HUES6 (cell line): ENCODE data around the gene BIRC3.

Experiments
- H3K27ac ChIP-seq: 2 replicates; pipeline ENCODE4 v1.7.0; 2013; ENCODE audit warnings: low read depth, mild to moderate bottlenecking, low read length, inconsistent platforms
- H3K27me3 ChIP-seq: 2 replicates; pipeline ENCODE4 v1.6.1; 2013; ENCODE audit warnings: low read length; ENCODE audit not compliant: control insufficient read depth, insufficient read depth
- H3K36me3 ChIP-seq: 2 replicates; pipeline ENCODE4 v1.6.1; 2013; ENCODE audit warnings: low read length; ENCODE audit not compliant: control insufficient read depth, insufficient read depth
- H3K4me1 ChIP-seq: 2 replicates; pipeline ENCODE4 v1.6.1; 2013; ENCODE audit warnings: low read length; ENCODE audit not compliant: control insufficient read depth, insufficient read depth
- H3K4me3 ChIP-seq: 2 replicates; pipeline ENCODE4 v1.5.1; 2013; ENCODE audit warnings: low read depth, low read length
- H3K9ac ChIP-seq: one replicate; pipeline ENCODE4 v1.6.1; 2013; ENCODE audit warnings: mild to moderate bottlenecking, low read length
- H3K9me3 ChIP-seq: 2 replicates; pipeline ENCODE4 v1.6.1; 2013; ENCODE audit warnings: low read depth, low read length; ENCODE audit not compliant: control insufficient read depth, insufficient read depth

The BIRC3 gene

DNA sequence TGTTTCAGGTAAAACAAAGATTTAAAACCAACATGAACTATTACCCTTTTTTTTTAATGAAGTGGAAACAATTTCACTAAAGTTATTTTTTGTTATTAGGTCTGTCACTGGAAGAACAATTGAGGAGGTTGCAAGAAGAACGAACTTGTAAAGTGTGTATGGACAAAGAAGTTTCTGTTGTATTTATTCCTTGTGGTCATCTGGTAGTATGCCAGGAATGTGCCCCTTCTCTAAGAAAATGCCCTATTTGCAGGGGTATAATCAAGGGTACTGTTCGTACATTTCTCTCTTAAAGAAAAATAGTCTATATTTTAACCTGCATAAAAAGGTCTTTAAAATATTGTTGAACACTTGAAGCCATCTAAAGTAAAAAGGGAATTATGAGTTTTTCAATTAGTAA, 60.6 kb downstream of the BIRC3 start:
- H3K4me1 ChIP-seq, result peaks cover 5% of the 10 kb centered on the region
- H3K27me3 ChIP-seq, result no peaks in the 10 kb centered on the region
- H3K36me3 ChIP-seq, result peaks cover 32% of the 10 kb centered on the region
- no peak overlapping the region for H3K9ac ChIP-seq
- no peak overlapping the region for H3K4me3 ChIP-seq
- H3K9me3 ChIP-seq, result no peaks in the 10 kb centered on the region
- H3K27ac ChIP-seq, result no peak overlapping the region

GRCh38 chr11:102378818-102379217, 61.5 kb downstream of the BIRC3 start:
- H3K27me3 ChIP-seq, result no peaks in the 10 kb centered on the region
- no peak overlapping the region for H3K9ac ChIP-seq
- H3K36me3 ChIP-seq, result peaks cover 35% of the 10 kb centered on the region
- no peak overlapping the region for H3K4me3 ChIP-seq
- peaks cover 5% of the 10 kb centered on the region for H3K4me1 ChIP-seq
- no peak overlapping the region for H3K27ac ChIP-seq
- no peaks in the 10 kb centered on the region for H3K9me3 ChIP-seq

DNA sequence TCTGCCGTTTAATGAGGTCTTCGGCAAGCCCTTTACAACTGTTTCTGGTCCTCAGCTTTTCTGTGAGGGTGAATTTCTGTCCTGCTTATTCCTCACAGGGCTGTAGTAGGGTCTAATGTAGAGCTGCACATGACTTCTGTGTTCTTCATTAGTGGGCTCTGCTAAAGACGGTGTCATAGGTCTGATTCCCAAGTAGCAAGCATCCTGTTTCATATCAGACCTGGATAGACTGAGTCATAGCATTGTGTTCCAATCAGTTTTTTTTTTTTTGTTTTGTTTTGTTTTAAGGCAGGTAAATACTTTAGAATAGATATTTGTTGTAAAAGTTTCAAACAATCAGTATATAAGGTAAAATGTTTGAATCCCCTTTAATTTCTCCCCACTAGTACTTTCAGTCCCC, 65.1 kb downstream of the BIRC3 start:
- Histone ChIP-seq H3K4me3 (no peak overlapping the region), H3K27me3 (no peaks in the 10 kb centered on the region), H3K9ac (no peak overlapping the region), H3K36me3 (peaks cover 55% of the 10 kb centered on the region), H3K9me3 (no peaks in the 10 kb centered on the region), H3K27ac (no peak overlapping the region), H3K4me1 (0 out of 2 replicates have a peak, but pooled peaks cover 8% of the 10 kb centered on the region)

DNA sequence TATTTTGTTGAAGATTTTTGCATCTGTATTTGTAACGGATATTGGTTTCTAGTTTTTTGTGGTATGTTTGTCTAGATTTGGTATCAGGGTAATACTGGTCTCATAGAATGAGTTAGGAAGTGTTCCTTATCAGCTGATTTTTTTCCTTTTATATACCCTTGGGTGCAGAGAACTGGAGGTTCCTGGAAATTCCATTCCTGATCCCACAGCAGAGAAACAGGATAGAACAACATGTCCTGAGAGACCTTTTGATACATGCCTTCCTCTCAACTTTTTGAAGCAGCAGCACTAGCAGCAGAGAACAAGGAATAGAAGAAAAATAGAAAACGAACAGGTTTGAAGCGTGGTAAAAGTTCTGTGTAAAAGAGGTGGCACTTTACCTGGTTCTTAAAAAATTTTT, 66.6 kb downstream of the BIRC3 start:
- H3K27ac ChIP-seq, result no peak overlapping the region
- no peaks in the 10 kb centered on the region for H3K27me3 ChIP-seq
- H3K9me3 ChIP-seq, result no peaks in the 10 kb centered on the region
- no peak overlapping the region for H3K4me3 ChIP-seq
- 0 out of 2 replicates have a peak, but pooled peaks cover 8% of the 10 kb centered on the region for H3K4me1 ChIP-seq
- no peak overlapping the region for H3K9ac ChIP-seq
- H3K36me3 ChIP-seq, result peaks cover 51% of the 10 kb centered on the region

DNA sequence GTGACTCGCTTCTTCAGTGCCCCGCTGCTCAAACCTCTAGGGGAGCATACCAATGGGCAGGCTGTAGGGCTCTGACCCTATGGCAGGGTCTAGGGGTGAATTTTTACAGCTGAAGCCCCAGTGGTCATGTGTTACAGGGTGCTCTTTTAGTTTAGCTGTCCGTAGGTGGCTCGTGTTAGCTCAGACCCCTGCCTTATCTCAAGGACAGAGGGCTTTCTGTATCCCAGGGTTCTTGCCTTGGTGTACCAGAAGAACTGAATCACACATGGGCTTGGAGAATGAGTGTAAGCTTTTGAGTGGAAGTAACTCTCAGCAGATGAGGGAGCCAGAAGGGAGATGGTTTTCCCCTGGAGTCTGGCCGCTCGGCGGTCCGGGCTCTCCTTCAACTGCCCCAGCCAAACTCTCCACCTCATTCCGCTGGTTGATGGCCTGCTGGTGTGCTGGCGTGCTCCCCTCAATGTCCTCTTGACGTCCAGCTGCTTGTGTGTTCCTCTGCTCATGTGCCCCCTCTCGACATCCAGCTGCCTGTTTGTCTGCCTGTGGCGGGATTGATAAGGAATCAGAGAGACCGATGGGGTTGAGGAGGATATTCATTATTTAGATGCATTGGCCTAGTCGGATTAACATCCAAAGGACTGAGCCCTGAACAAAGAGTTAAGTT, 67.3 kb downstream of the BIRC3 start:
- H3K27ac ChIP-seq, result no peak overlapping the region
- H3K4me3 ChIP-seq, result no peak overlapping the region
- 0 out of 2 replicates have a peak, but pooled peaks cover 8% of the 10 kb centered on the region for H3K4me1 ChIP-seq
- H3K27me3 ChIP-seq, result no peaks in the 10 kb centered on the region
- no peaks in the 10 kb centered on the region for H3K9me3 ChIP-seq
- peaks cover 51% of the 10 kb centered on the region for H3K36me3 ChIP-seq
- H3K9ac ChIP-seq, result no peak overlapping the region

DNA sequence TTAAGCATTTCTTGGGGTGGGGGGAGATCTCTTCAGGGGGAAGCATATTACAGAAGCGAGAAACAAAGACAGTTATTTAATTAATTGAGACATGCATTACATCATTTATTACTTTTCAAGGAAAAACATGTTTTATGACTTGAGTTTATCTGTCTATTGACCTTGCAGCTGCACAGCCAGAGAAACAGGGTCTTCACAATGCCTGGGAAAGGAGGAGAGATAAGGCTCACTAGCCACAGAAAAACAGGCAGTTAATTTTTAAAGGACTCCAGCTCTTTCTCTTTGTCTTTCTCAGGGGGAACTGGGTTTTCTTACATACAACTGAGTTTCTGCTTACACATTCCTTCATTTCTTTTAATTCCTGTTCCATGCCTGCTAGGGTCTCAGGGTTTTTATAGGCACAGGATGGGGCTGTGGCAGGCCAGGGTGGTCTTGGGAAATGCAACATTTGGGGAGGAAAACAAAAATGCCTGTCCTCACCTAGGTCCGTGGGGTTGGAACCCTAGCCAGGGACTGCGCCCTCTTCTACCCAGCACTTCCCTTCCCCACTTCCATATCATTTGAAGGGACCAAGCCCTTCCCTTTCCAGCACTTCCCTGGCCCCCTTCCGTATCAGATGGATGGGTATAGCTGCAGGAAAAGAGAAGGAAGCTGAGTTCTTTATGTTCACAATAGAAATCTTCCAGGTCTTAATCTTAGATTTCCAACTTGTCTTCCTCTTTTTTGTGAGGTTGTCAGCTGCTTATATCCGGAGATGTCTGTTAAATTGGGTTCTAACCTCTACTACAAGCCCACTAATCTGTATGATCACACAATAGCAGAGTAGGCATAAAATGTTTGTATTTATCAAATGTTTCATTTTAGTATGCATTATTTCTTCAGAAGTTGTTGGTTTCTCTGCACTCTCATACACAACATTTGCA, 68.1 kb downstream of the BIRC3 start:
- no peak overlapping the region for H3K9ac ChIP-seq
- no peaks in the 10 kb centered on the region for H3K27me3 ChIP-seq
- no peaks in the 10 kb centered on the region for H3K9me3 ChIP-seq
- H3K4me1 ChIP-seq, result 0 out of 2 replicates have a peak, but pooled peaks cover 8% of the 10 kb centered on the region
- H3K27ac ChIP-seq, result no peak overlapping the region
- peaks cover 43% of the 10 kb centered on the region for H3K36me3 ChIP-seq
- H3K4me3 ChIP-seq, result no peak overlapping the region

- H3K36me3 ChIP-seq, result peaks cover 45% of the 10 kb centered on the region
- H3K27ac ChIP-seq, result no peak overlapping the region
- no peak overlapping the region for H3K4me3 ChIP-seq
- 0 out of 2 replicates have a peak, but pooled peaks cover 8% of the 10 kb centered on the region for H3K4me1 ChIP-seq
- H3K9me3 ChIP-seq, result no peaks in the 10 kb centered on the region
- no peaks in the 10 kb centered on the region for H3K27me3 ChIP-seq
- H3K9ac ChIP-seq, result no peak overlapping the region
Observed at GRCh38 chr11:102386136-102386734, 69.0 kb downstream of the BIRC3 start.

DNA sequence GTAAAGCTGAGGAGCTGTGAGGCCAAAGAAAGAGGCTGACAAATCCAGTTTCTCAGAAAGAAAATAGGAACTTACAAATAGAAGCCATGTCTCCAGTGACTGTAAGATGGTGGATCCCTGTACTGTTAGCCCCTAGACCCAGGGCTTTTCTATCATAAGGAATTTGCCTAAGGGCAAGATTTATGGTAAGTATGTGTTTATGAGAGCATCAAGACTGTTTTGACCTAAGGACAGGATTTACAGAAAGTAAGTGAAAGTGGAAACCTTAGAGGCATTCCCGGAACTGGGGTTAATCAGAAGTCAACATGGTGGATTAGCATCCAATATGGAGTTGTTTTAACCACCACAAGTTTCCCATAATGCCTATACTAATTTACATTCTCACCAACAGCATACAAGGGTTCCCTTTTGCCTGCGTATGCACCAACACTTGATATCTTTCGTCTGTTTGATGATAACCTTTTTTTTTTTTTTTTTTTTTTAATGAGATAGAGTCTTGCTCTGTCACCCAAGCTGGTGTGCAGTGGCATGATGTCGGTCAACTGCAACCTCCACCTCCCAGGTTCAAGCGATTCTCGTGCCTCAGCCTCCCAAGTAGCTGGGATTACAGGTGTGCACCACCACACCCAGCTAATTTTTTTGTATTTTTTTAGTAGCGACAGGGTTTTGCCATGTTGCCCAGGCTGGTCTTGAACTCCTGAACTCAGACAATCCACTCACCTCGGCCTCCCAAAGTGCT, 69.9 kb downstream of the BIRC3 start:
- no peak overlapping the region for H3K4me3 ChIP-seq
- peaks cover 50% of the 10 kb centered on the region for H3K36me3 ChIP-seq
- no peak overlapping the region for H3K27ac ChIP-seq

More for the DNA sequence above, 69.9 kb downstream of the BIRC3 start:
- Histone ChIP-seq H3K9ac (no peak overlapping the region), H3K9me3 (no peaks in the 10 kb centered on the region), H3K27me3 (no peaks in the 10 kb centered on the region), H3K4me1 (0 out of 2 replicates have a peak, but pooled peaks cover 8% of the 10 kb centered on the region)
